ENCODE measurements around the gene GCGR. TPM values are rescaled to one million over a fixed set of nuclear protein-coding genes. Genes with fewer than 3 reads are reported as not detected.
"Not testable (repeated sequence)": the region's sequence is repeated elsewhere in the genome, so short reads cannot be mapped to it uniquely, and the experiment has no call there.

The GCGR gene
- total RNA-seq, 1 donor from 2014 or later, result not detected

DNA sequence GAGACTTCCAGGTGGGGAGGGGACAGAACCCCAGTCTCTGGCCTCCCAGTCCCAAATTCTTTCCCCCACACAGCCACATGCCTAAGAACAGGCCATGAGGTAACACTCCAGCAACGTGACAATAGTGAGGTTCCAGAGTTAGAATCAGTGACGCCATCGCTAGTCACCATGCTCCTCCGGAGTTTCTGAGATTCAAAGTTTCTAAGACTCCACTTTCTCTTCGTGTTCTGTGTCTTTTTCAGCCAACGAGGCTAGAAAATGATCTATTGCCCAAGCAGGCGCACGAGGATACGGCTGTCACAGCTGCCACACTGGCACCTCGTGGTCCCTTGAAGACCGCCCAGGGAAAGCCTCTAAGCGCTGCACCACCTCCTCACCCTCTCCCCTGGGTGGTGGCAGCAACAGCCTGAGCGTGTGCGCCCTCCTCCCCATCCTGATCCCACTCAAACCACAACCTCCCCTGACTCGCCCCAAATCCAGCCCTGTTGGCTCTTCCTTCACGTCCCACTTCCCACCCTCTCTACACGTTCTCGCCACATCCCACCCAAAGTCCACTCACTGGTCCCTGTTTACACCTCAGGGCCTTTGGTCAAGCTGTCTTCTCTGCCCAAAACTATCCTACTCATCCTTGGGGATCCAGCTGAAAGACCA, 28.1 kb downstream of the GCGR start:
- DNase-seq (ENCODE audit: low spot score in 2 of 2), result no peak
- FAIRE-seq, result no peak

DNA sequence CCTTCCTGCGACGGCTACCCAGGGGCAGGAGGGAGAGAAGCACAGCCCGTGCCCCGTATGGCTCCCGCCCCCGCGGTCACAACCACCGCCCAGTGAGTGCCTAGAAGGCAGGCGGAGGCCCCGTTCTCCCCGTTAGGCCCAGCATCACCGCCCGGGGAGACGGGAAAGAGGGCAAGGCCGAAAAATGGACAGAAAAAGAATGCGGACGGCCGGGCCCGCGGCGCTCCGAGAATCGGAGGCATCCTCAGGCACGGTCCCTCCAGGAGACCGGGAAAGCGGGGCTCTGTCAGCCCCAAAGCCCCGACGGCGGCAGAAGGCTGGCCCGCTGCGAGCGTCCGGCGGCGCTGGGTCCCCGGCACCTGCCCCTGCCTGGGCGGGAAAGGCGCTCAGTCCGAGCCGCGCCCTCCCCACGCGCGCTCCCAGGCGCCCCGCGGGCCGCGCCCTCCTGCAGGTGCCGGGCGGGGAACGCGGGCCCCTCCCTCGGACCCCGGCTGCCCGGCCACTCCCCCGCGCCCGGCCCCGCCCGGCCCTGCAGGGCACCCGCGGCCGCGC, 28.7 kb downstream of the GCGR start:
- DNase-seq (ENCODE audit: low spot score in 2 of 2), result no peak

DNA sequence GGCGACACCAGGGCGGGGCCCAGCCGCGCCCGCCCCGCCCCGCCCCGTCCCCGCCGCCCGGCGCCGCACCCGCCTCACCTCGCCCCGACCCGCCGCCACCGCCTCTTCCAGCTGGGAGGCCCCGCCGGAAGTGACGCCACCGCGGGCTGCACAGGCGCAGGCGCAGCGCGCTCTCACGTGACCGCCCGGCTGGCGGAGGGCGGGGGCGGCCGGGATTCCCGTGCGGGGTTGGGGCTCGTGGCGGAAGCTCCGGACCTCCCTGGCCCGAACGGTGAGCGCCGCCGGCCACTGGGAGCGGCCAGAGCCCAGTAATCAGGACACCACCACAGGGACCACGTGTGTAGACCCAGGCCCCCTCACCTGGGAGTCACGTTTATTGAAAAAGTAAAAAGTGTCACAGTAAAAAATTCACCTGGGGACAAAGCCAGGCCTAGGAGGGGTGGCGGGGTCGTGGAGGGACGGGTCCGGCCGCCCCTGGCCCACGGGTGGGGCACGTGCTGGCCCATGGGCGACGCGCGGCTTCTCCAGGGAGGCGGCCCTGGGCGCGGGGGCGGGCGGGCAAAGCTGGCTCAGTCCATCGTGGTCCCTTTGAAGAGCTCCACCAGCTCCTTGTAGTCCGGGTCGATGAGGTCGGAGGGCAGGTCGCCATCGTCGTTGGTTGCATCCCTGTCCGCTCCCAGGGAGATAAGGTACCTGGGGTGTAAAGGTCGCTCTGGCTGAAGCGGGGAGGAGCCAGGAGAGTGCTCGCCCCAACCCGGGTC, 29.4 kb downstream of the GCGR start, which contains the start of gene MCRIP1:
MCRIP1 (minus strand) TSS at position 132 of the 761 bp plus-strand sequence. CDS start 8,785 bp downstream, outside the sequence.
- DNase-seq (ENCODE audit: low spot score in 2 of 2) (peak; percentile 100), FAIRE-seq (no peak)

More for the DNA sequence above, 28.7 kb downstream of the GCGR start:
- no peak for FAIRE-seq

DNA sequence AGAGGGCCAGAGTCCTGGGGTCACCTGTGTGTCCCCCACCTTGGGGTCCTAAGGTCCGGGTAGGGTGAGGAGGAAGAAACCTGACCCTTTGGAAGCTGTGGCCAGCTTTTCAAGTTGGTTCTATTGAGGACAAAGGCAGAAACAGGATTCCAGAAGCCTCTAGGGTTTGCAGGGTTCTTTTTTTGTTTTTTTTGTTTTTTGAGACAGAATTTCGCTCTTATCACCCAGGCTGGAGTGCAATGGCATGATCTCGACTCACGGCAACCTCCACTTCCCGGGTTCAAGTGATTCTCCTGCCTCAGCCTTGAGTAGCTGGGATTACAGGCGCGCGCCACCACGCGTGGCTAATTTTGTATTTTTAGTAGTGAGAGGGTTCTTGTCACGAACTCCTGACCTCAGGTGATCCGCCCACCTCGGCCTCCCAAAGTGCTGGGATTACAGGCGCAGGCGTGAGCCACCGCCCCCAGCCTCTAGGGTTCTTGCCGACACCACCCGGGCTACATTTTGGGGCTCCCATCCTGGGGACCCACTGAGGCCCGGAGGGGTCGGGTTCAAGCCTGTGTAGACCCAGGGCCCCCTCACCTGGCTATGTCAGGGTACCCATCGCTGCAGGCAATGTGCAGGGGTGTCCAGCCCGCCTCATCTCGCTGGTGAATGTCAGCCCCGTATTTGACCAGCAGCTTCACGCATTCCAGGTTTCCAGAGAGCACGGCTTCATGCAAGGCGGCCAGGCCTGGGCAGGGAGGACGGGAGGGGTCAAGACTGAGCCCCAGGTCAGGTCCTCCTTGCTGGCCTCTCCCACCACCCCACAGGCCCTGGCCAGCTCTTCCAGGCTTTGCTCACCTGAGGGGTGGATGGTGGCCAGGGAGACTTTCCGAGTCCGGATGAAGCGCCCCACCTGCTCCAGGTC, 30.2 kb downstream of the GCGR start:
- DNase-seq (ENCODE audit: low spot score in 2 of 2) (no peak), FAIRE-seq (no peak)

DNA sequence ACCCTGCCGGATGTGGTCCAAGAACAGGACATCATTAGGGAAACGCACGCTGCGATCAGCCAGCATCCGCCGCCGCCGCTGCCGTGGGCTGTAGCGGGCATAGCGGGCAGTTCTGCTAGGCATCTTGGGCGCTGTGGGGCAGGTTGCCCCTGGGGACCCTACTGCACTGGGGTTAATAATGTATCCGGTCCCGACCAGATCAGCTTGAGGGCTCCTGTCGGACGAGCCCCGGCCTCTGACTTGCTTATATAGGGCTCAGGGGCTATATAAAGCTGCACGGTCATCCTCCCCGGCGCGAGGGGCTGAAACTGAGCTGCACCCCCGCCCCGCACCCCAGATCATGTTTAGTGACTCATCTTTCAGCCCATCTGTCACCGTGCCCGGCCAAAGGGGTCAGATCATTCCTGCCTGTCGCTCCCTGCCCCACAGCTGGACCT, 30.9 kb downstream of the GCGR start, which contains the start of gene PPP1R27:
PPP1R27 (minus strand) TSS at position 220 of the 437 bp plus-strand sequence; CDS start at position 123, 97 bp downstream.
- FAIRE-seq (no peak), DNase-seq (ENCODE audit: low spot score in 2 of 2) (no peak)

DNA sequence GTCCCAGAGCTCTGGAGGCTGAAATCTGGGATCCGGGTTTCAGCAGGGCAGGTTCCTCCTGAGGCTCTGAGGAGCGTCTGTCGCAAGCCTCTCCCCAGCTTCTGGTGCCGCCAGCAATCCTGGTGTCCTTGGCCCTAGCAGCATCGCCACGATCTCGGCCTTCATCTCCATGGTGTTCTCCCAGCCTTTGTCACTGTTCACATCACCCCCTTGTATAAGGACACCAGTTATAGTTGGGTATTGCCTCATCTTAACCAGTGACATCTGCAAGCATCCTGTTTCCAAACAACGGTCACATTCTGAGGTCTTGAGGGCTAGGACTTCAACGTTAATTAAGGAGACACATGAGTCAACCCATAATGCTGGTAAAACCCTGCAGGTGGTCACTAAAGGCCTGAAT, 33.7 kb downstream of the GCGR start:
- DNase-seq (ENCODE audit: low spot score in 2 of 2) (no peak), FAIRE-seq (no peak)

DNA sequence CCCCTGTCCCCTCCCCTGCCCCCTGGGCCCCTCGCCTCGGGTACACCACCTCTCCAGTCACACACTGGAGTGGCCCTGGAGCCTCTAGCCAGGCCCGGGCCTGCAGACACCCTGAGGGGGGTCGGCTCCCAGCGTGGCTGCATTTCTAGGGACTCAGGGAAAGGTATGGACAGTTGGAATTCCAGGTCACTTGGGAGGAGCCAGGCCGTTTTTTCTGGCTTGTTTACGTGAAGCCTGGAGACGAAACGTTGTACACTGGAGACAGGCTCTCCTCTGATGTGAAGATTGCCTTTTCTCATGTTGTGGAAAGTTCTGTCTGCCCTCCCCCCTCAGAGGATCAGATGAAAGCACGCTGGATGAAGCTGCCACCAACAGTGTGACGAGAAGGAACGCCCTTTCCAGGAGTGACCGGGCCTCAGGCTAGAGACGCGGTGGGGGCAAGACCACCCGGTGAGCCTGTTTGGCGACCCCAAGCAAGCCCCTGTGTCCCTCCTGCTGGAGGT, 34.9 kb downstream of the GCGR start:
- FAIRE-seq (no peak), DNase-seq (ENCODE audit: low spot score in 2 of 2) (no peak)

DNA sequence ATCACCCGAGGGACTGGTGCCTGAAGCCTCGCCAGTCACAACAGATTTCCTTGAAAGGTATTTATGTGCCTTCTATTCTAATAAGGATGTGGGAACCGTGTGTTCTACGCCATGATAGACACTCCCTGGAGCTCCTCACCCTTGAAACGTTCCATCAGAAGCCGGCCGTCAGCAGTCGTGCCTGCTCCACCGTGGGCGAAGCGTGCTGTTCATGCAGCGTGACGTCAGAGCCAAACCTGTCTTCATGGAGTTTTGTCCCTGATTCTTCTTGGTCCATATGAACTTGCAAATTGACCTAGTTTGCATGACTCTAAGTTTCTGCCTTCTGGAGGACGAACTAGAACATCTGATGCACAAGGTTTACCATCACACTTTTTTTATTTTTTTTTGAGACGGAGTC, 35.4 kb downstream of the GCGR start:
- no peak for FAIRE-seq
- no peak for DNase-seq (ENCODE audit: low spot score in 2 of 2)

DNA sequence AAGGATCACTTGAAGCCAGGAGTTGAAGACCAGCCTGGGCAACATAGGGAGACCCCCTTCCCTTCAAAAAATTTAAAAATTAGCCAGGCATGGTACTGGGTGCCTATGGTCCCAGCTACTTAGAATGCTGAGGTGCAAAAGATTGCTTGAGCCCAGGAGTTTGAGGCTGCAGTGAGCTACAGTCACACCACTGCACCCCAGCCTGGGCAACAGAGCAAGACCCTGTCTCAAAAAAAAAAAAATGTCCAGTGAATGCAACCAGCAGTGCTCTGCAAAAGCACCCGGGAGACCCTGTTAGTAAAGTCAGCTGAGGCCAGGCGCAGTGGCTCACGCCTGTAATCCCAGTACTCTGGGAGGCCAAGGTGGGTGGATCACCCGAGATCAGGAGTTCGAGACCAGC, 36.1 kb downstream of the GCGR start:
- not testable (repeated sequence) for FAIRE-seq; DNase-seq (ENCODE audit: low spot score in 2 of 2)

DNA sequence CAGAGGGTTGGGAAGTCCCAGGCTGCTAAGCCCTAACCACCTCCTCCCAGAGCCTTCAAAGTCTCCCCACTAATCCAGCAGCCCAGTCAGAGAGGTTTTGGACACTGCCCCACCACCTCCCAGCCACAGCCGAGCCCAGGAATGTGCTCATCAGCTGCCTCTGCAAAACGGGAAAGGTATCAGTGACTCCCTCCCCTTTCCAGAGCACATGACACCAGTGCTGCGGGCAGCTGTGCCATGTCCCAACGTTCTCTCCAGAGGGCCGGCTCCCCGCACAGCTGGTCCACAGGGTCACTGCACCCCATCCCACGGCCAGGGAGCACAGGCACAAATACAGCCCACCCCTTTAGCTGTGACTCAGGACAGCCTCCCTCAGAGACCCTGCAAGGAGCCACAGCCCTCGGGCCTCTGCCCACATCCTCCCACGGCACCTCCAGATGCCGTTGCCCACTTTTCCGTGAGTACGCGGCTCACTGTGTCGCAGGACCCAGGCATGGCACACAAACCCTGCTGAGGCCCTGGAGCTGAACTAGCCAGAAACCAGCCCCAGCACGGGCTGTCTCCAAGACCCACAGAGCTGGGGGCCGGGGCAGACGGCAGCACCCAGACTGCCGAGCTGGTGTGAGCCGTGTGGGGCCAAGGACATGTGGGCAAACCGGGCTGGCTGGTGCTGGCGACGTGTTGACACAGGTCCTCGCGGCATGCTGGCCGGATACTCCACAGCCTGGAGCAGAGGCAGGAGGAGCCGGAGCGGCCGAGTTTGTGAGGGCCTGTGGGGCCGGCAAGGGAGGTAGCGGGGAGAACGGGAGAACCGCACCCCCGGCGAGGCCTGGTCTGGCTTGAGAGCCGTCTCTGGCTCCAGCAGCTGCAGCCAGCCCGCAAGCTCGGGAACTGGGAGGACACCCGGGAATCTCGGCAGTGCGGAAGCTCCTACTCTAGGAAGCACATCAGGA, 37.2 kb downstream of the GCGR start:
- DNase-seq (ENCODE audit: low spot score in 2 of 2) (no peak), FAIRE-seq (no peak)

DNA sequence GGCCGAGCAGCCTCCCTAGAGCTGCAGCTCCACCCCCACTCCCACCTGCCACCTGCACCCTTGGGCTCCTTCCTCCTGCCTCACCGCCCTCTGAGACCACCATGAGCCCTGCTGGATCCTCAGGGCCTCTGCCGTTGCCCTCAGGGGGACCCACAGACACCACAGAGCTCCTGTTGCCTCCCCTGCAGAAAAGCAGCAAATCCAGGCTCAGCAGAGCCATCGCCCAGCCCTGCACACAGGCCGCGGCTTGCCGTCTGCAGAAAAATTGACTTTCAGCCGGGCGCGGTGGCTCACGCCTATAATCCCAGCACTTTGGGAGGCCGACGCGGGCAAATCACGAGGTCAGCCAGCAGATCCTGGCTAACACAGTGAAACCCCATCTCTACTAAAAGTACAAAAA, 37.9 kb downstream of the GCGR start:
- DNase-seq (ENCODE audit: low spot score in 2 of 2) (no peak), FAIRE-seq (no peak)

DNA sequence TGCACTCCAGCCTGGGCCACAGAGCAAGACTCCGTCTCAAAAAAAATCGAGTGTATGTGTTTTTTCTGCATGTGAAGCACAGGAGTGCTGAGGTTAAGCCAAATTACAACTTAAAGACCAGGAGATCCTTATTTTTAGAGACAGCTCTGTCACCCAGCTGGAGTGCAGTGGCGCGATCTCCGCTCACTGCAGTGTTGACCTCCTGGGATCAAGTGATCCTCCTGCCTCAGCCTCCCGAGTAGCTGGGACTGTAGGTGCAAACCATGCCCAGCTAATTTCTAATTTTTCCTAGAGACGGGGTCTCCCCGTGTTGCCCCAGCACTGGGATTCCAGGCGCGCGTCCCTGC, 38.4 kb downstream of the GCGR start:
- FAIRE-seq (no peak), DNase-seq (ENCODE audit: low spot score in 2 of 2) (no peak)

DNA sequence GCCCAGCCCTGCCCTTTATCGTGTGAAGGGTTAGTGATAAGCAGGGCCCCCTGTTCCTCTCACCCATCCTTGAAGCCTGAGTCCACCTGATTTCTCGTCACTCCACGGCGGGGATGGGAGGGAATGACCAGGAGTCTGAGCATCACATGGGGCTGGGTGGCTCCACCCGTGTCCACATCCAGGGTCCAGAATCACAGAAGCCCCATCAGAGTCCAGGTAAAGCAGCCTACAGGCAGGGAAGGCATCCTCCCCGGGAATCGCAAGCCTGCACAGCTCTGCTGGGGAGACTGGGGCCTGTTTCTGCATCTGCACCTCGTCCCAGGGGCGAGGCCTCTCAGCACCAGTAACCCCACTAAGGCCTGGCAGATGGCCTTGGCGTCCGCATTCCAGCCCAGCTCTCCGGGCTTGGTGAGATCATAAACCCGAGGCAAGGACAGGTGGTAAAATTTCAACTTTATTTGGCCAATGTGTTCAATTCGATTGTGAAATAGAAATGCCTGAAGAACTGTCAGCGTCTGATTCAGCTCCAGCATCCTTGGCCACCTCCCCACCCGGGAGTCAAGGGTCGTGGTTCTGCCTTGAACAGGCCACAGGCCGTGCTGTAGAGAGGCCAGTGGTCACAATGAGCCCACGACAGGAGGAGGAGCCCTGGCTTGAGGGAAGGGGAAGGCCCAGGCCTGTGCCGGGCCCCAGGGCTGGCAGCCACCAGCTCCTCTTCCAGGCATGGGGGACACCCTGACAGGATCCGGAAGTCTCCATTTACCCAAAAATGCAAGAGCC, 39.0 kb downstream of the GCGR start:
- DNase-seq (ENCODE audit: low spot score in 2 of 2), result no peak
- FAIRE-seq, result no peak

DNA sequence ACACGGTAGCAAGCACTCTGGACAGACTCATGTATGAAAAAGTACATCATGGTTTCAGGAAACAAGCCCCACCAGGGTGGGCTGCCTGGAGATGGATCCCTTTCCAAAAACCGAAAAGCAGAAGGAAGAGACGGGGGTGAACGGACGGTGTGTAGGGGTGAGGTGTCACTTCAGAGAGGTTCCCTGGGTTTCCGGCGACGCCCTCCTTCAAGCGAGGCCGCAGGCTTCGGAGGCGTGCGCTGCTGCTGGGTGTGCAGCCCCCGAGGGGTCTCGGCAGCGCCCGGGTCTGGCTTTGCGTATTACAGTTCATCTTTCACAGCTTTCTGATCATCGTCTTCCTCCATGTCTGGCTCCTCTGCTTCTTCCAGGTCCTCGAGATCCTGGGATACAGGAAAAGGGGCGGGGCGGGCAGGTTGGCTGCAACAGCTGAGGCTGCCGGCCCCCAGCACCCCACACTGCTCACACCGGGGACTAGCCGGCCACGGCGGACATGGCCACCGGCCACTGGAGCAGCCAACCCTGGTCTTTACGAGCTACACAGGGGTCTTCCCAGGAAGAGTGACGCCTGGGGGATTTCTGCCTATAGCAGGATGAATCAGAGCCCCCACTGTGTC, 39.9 kb downstream of the GCGR start:
- FAIRE-seq (no peak), DNase-seq (ENCODE audit: low spot score in 2 of 2) (no peak)

DNA sequence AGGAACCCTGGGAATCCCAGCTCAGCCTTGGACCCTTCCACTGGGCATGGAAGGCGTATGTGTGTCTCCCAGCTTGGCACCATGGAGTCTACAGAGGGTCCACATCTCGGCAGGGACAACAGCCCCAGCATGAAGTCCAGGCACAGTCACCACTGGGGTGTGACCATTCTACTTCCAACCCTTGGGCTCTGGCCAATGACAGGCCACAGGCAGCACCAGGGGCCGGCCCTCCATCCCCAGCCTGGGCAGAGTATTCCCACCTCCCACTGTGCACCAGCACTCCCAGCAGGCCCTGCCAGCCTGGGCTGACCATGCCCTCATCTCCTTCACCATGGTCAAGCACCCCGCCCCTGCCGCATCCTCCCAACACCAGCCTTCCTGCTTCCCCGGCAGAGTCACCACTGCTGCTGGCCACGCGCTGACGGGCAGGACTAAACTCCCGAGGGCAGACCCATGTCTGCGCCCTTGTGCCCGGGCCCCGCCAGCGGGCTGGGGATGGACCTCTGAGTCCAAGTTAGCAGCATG, 40.4 kb downstream of the GCGR start:
- FAIRE-seq (no peak), DNase-seq (ENCODE audit: low spot score in 2 of 2) (no peak)

DNA sequence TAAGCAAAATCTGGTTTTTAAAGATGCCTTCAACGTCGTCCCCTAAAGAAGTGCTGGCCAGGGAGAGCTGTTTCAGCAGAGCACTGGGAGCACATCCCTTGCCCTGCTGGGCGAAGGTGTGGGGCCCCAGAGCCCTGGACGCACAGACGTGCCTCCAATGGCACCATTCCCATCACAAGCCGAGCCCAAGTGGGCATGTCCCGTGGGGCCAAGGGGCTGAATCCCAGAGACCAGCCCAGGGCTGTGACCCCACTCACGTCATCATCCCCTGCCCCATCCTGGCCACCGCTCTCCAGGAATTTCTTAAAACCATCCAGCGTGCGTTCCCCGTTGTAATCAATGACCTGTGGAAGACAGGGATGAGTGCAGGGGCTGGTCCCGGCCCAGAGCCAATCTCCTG, 40.9 kb downstream of the GCGR start:
- FAIRE-seq (no peak), DNase-seq (ENCODE audit: low spot score in 2 of 2) (no peak)

DNA sequence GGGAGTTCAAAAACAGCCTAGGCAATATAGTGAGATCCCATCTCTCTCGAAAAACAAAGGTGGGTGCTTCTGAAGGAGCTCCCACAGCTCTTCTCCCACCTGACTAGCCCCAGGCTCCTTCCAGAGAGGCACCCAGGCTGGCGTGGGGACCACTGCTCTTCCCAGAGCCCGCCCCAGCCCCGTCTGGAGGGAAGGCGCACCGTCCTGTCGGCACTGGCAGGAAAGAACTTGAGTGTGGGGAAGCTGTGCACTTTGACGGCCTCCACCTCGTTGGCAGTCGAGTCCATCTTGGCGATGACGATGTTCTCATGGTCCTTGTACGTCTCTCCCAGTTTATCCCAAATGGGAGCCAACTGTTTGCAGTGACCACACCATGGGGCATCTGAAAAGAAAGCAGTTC, 41.4 kb downstream of the GCGR start:
- no peak for FAIRE-seq

More for the DNA sequence above, 41.4 kb downstream of the GCGR start:
- no peak for DNase-seq (ENCODE audit: low spot score in 2 of 2)
